Measurements from ENCODE around the gene KRTAP20-3.

Gene KRTAP20-3

GRCh38 chr21:30676737-30677136 is 34.1 kb downstream of the KRTAP20-3 start:
- TF ChIP-seq CTCF (IDR thresholded peaks at IDR 0.05) (no peak), ZFX (IDR thresholded peaks at IDR 0.05; ENCODE audit: borderline replicate concordance) (no peak)
- no peak overlapping the region for H3K27ac ChIP-seq

- no peak for TF ChIP-seq ZFX (IDR thresholded peaks at IDR 0.05; ENCODE audit: borderline replicate concordance)
- TF ChIP-seq CTCF (IDR thresholded peaks at IDR 0.05) = no peak
Observed at GRCh38 chr21:30680586-30680985, 37.9 kb downstream of the KRTAP20-3 start.

GRCh38 chr21:30684506-30684905 is 41.8 kb downstream of the KRTAP20-3 start:
- H3K27ac ChIP-seq = no peak overlapping the region
- TF ChIP-seq CTCF (IDR thresholded peaks at IDR 0.05) = no peak
- no peak for TF ChIP-seq ZFX (IDR thresholded peaks at IDR 0.05; ENCODE audit: borderline replicate concordance)

More at GRCh38 chr21:30680586-30680985, 37.9 kb downstream of the KRTAP20-3 start:
- H3K27ac ChIP-seq = no peak overlapping the region

- TF ChIP-seq ZFX (IDR thresholded peaks at IDR 0.05; ENCODE audit: borderline replicate concordance) = no peak
- TF ChIP-seq CTCF (IDR thresholded peaks at IDR 0.05) = no peak
- H3K27ac ChIP-seq = no peak overlapping the region
Observed at GRCh38 chr21:30689822-30690221, 47.2 kb downstream of the KRTAP20-3 start.
